Body of pancreas (tissue), 4 donors: ENCODE measurements around the gene COL15A1.
A peak's percentile ranks its signal among the peaks of the same experiment; 100 is the strongest.

ENCODE experiments used
- CTCF ChIP-seq, 7 experiments: fragments of 450-650 bp in 4 of 7; fragments of 200-600 bp in 3 of 7; sonication (generic) in 3 of 7; IDR thresholded peaks; one replicate each; pipeline ENCODE4 v1.5.1; 2016 to 2019; ENCODE audit warnings: antibody characterized with exemption in 7 of 7
- POLR2A ChIP-seq, 3 donors: fragments of 450-650 bp; IDR thresholded peaks; one replicate each; pipeline ENCODE4 v1.6.1; 2016; ENCODE audit warnings: antibody characterized with exemption in 3 of 3, mild to moderate bottlenecking in 2 of 3

GRCh38 chr9:98917746-98918487 is 25.8 kb upstream of the COL15A1 start:
- TF ChIP-seq CTCF (IDR thresholded peaks at IDR 0.05) (peak in 3 of 7 experiments; percentile 15 to 27 (median 17)), POLR2A (IDR thresholded peaks at IDR 0.05) (no peak)
